OCI-LY7 (cell line): ENCODE measurements around the gene KHSRP. TPM values are rescaled to one million over a fixed set of nuclear protein-coding genes. Genes with fewer than 3 reads are reported as not detected.

ENCODE experiments used
- BruUV-seq: library from RNA; stranded (reverse); fragments of 400-500 nt; replicated peaks from 2 replicates; lab custom pipeline; 2021; lab: Mats Ljungman, UMichigan
- CTCF ChIA-PET: fragments of 300-600 bp; sonication (Branson Sonifier 250); formaldehyde crosslinking; loops from one replicate; lab custom pipeline; 2022; ENCODE audit warnings: antibody characterized with exemption; ENCODE audit not compliant: unreplicated experiment; lab: Charles Lee
- POLR2A ChIA-PET: fragments of 300-600 bp; sonication (Branson Sonifier 250); formaldehyde crosslinking; loops from one replicate; lab custom pipeline; 2022; ENCODE audit warnings: antibody characterized with exemption; lab: Charles Lee
- DNase-seq: peaks from one replicate; pipeline ENCODE4 v3.0.0-alpha.2; 2015; ENCODE audit warnings: low spot score
- H2AFZ ChIP-seq: fragments of 200-600 bp; sonication (generic), shearing (Covaris generic); 2 replicates; pipeline ENCODE4 v1.6.1; 2014; ENCODE audit warnings: mild to moderate bottlenecking, antibody characterized with exemption, low read length, moderate library complexity
- H3K27ac ChIP-seq: fragments of 200-600 bp; sonication (generic); 2 replicates; pipeline ENCODE4 v1.5.1; 2014; ENCODE audit warnings: mixed run types, low read depth, mild to moderate bottlenecking, moderate library complexity, low read length, inconsistent platforms; ENCODE audit not compliant: poor library complexity, severe bottlenecking
- H3K36me3 ChIP-seq: fragments of 200-600 bp; sonication (generic); 2 replicates; pipeline ENCODE4 v1.6.1; 2014; ENCODE audit warnings: mild to moderate bottlenecking, antibody characterized with exemption, low read length, moderate library complexity, mixed read lengths; ENCODE audit not compliant: insufficient read depth
- H3K4me1 ChIP-seq: fragments of 200-600 bp; sonication (generic); 2 replicates; pipeline ENCODE4 v1.5.1; 2014; ENCODE audit warnings: mild to moderate bottlenecking, low read length; ENCODE audit not compliant: insufficient read depth, poor library complexity, severe bottlenecking
- H3K4me2 ChIP-seq: fragments of 200-600 bp; sonication (generic); 2 replicates; pipeline ENCODE4 v1.6.1; 2014; ENCODE audit warnings: mild to moderate bottlenecking, low read length
- H3K4me3 ChIP-seq: fragments of 200-600 bp; sonication (generic); 2 replicates; pipeline ENCODE4 v1.5.1; 2014; ENCODE audit warnings: mild to moderate bottlenecking, low read depth, low read length; ENCODE audit not compliant: poor library complexity, severe bottlenecking
- H3K79me2 ChIP-seq: fragments of 200-600 bp; sonication (generic); 2 replicates; pipeline ENCODE4 v1.6.1; 2016; ENCODE audit warnings: low read depth, mild to moderate bottlenecking, low read length, moderate library complexity, mixed read lengths; ENCODE audit not compliant: insufficient read depth
- H3K9me2 ChIP-seq: fragments of 200-600 bp; sonication (generic); 2 replicates; pipeline ENCODE4 v1.6.1; 2016; ENCODE audit warnings: mild to moderate bottlenecking, low read length, mixed read lengths; ENCODE audit not compliant: insufficient read depth
- H3K9me3 ChIP-seq: fragments of 200-600 bp; sonication (generic); 2 replicates; pipeline ENCODE4 v1.6.1; 2014; ENCODE audit warnings: mild to moderate bottlenecking, mixed run types, low read length, mixed read lengths
- H4K20me1 ChIP-seq: fragments of 200-600 bp; sonication (generic); 2 replicates; pipeline ENCODE4 v1.6.1; 2014; ENCODE audit warnings: mild to moderate bottlenecking, antibody characterized with exemption, low read length, moderate library complexity, mixed read lengths; ENCODE audit not compliant: insufficient read depth
- CTCF ChIP-seq: fragments of 200-600 bp; sonication (generic); conservative IDR thresholded peaks from 2 replicates; pipeline ENCODE4 v1.5.1; 2014; ENCODE audit warnings: mild to moderate bottlenecking, antibody characterized with exemption, low read length, moderate library complexity, mixed read lengths
- EZH2phosphoT487 ChIP-seq: fragments of 200-600 bp; sonication (generic); IDR thresholded peaks from 2 replicates; pipeline ENCODE4 v1.6.1; 2018; ENCODE audit warnings: low read depth, borderline replicate concordance, mild to moderate bottlenecking, mixed run types, antibody characterized with exemption, low read length, moderate library complexity, mixed read lengths
- intact Hi-C: fragments of 100-400 bp; cut with micrococcal nuclease; formaldehyde crosslinking; loops from one replicate; pipeline ENCODE4 v1.10.0; 2022; ENCODE audit not compliant: unreplicated experiment
- total RNA-seq, 2 experiments: library from RNA; depleted of rRNA in 1 of 2; stranded (reverse); fragments of >200 nt in 1 of 2; shearing (Covaris generic) in 1 of 2; gene quantifications; 2 replicates each; pipeline ENCODE4 v1.2.3, GENCODE V29; 2014 to 2022

The KHSRP gene
- total RNA-seq, 2 experiments from 2014 or later: 255 to 499 TPM

GRCh38 chr19:6452899-6453298 is 28.3 kb upstream of the KHSRP start:
- no peak overlapping the region for H3K4me2 ChIP-seq
- H2AFZ ChIP-seq: no peak overlapping the region
- H3K36me3 ChIP-seq: peaks cover 79% of the 10 kb centered on the region
- peaks cover 6% of the 10 kb centered on the region for H3K4me1 ChIP-seq
- no peak overlapping the region for H3K27ac ChIP-seq
- H3K4me3 ChIP-seq: no peak overlapping the region
- intact Hi-C loops: no loop called here
- TF ChIP-seq CTCF: no peak
- no peak for TF ChIP-seq EZH2phosphoT487
- no peak for DNase-seq
- POLR2A ChIA-PET: interaction anchor here (0.8 kb wide), 1 partner anchor 156 kb away, joined by 5 read pairs; no protein-coding TSS in a partner anchor
- H3K9me3 ChIP-seq: peaks cover 25% of the 10 kb centered on the region
- no peaks in the 10 kb centered on the region for H3K79me2 ChIP-seq
- H4K20me1 ChIP-seq: no peaks in the 10 kb centered on the region
- TSS peak; percentile 24 for BruUV-seq
- CTCF ChIA-PET: no interaction called here
- H3K9me2 ChIP-seq: no peaks in the 10 kb centered on the region

- no peak for DNase-seq
- H3K4me2 ChIP-seq: no peak overlapping the region
- intact Hi-C loops: no loop called here
- no peak overlapping the region for H3K4me3 ChIP-seq
- no peak overlapping the region for H3K27ac ChIP-seq
- peaks cover 25% of the 10 kb centered on the region for H3K9me3 ChIP-seq
- peaks cover 79% of the 10 kb centered on the region for H3K36me3 ChIP-seq
- BruUV-seq: no TSS peak
- POLR2A ChIA-PET: interaction anchor here (0.7 kb wide), 1 partner anchor 77 kb away, joined by 3 read pairs; no protein-coding TSS in a partner anchor
- H4K20me1 ChIP-seq: no peaks in the 10 kb centered on the region
- no peak overlapping the region for H2AFZ ChIP-seq
- H3K9me2 ChIP-seq: no peaks in the 10 kb centered on the region
- H3K79me2 ChIP-seq: no peaks in the 10 kb centered on the region
- CTCF ChIA-PET: no interaction called here
- no peaks in the 10 kb centered on the region for H3K4me1 ChIP-seq
- TF ChIP-seq CTCF: no peak
- no peak for TF ChIP-seq EZH2phosphoT487
Measured at GRCh38 chr19:6452223-6452614, 27.6 kb upstream of the KHSRP start.

- POLR2A ChIA-PET: interaction anchor here (0.7 kb wide), 1 partner anchor 77 kb away, joined by 3 read pairs; no protein-coding TSS in a partner anchor
- intact Hi-C loops: no loop called here
- no peaks in the 10 kb centered on the region for H4K20me1 ChIP-seq
- no peaks in the 10 kb centered on the region for H3K9me2 ChIP-seq
- H2AFZ ChIP-seq: no peak overlapping the region
- no peaks in the 10 kb centered on the region for H3K4me1 ChIP-seq
- H3K27ac ChIP-seq: no peak overlapping the region
- no TSS peak for BruUV-seq
- H3K36me3 ChIP-seq: peaks cover 79% of the 10 kb centered on the region
- no peak for DNase-seq
- H3K4me3 ChIP-seq: no peak overlapping the region
- TF ChIP-seq CTCF (no peak), EZH2phosphoT487 (no peak)
- H3K9me3 ChIP-seq: peaks cover 25% of the 10 kb centered on the region
- CTCF ChIA-PET: no interaction called here
- H3K79me2 ChIP-seq: no peaks in the 10 kb centered on the region
- no peak overlapping the region for H3K4me2 ChIP-seq
Measured at GRCh38 chr19:6451583-6452222, 27.1 kb upstream of the KHSRP start.
